ENCODE data around the gene ITFG1. TPM values are rescaled to one million over a fixed set of nuclear protein-coding genes. Genes with fewer than 3 reads are reported as not detected.

ITFG1 gene
- total RNA-seq (2022; extraction: Qiagen RNA extraction), result 39.2 to 43.7 TPM (median 40.6 TPM) in 5 replicates

GRCh38 chr16:47460711-47461597 is at the start of gene ITFG1, which contains the start of gene PHKB:
TSS of gene ITFG1 (minus strand) at chr16:47461063. CDS start at chr16:47461045, 18 bp downstream.
TSS of gene PHKB (plus strand) at chr16:47461331. CDS start at chr16:47461351, 20 bp downstream.

GRCh38 chr16:47143677-47144558 is 316.9 kb downstream of the ITFG1 start, which contains the start of gene NETO2:
TSS of gene NETO2 (minus strand) at chr16:47143945. CDS start at chr16:47143612, 333 bp downstream.

Other genes starting within 250 kb of the ITFG1 start
- gene PHKB, start 268 bp upstream of the ITFG1 start, total RNA-seq (2022; extraction: Qiagen RNA extraction), result 27.5 to 31.8 TPM (median 29.2 TPM) in 5 replicates

All from A549 treated with CORT108297 at 1 μM for 4 hours (cell line).